Measurements from ENCODE around the gene MKNK2.
"Not testable (repeated sequence)": the region's sequence is repeated elsewhere in the genome, so short reads cannot be mapped to it uniquely, and the experiment has no call there.

MKNK2 gene

GRCh38 chr19:2050991-2051772 lies at the start of gene MKNK2:
TSS of gene MKNK2 (minus strand) at chr19:2051244. CDS start at chr19:2050851, 393 bp downstream.
- DNase-seq: peak; percentile 92

- DNase-seq: no peak
Measured at GRCh38 chr19:2100719-2101061, 49.6 kb upstream of the MKNK2 start.

GRCh38 chr19:2099937-2100718 lies 49.1 kb upstream of the MKNK2 start:
- DNase-seq: no peak

GRCh38 chr19:2099054-2099501 lies 48.0 kb upstream of the MKNK2 start:
- DNase-seq: no peak

- DNase-seq: no peak
Measured at GRCh38 chr19:2097886-2098327, 46.9 kb upstream of the MKNK2 start.

- no peak for DNase-seq
Measured at GRCh38 chr19:2097203-2097885, 46.3 kb upstream of the MKNK2 start.

- peak; percentile 95 for DNase-seq
Measured at GRCh38 chr19:2096480-2097202, 45.6 kb upstream of the MKNK2 start, which contains the start of gene IZUMO4. TSS of gene IZUMO4 (plus strand) at chr19:2096915. CDS start at chr19:2096946, 31 bp downstream.

GRCh38 chr19:2096034-2096479 lies 45.0 kb upstream of the MKNK2 start, which contains the start of gene MOB3A:
TSS of gene MOB3A (minus strand) at chr19:2096326. CDS start at chr19:2078560, 17,766 bp downstream.
- no peak for DNase-seq

GRCh38 chr19:2091926-2092525 lies 41.0 kb upstream of the MKNK2 start:
- not testable (repeated sequence) for DNase-seq

GRCh38 chr19:2089727-2090053 lies 38.6 kb upstream of the MKNK2 start:
- no peak for DNase-seq

- DNase-seq: no peak
Measured at GRCh38 chr19:2089001-2089711, 38.1 kb upstream of the MKNK2 start.

- no peak for DNase-seq
Measured at GRCh38 chr19:2087621-2088100, 36.6 kb upstream of the MKNK2 start.

- DNase-seq: not testable (repeated sequence)
Measured at GRCh38 chr19:2086695-2087620, 35.9 kb upstream of the MKNK2 start.

GRCh38 chr19:2084993-2085720 lies 34.1 kb upstream of the MKNK2 start:
- no peak for DNase-seq

- no peak for DNase-seq
Measured at GRCh38 chr19:2083174-2083854, 32.3 kb upstream of the MKNK2 start.

- no peak for DNase-seq
Measured at GRCh38 chr19:2081873-2082810, 31.1 kb upstream of the MKNK2 start.

- no peak for DNase-seq
Measured at GRCh38 chr19:2080336-2080988, 29.4 kb upstream of the MKNK2 start.
